Measurements from ENCODE around the gene PKD2L1.

Gene PKD2L1

DNA sequence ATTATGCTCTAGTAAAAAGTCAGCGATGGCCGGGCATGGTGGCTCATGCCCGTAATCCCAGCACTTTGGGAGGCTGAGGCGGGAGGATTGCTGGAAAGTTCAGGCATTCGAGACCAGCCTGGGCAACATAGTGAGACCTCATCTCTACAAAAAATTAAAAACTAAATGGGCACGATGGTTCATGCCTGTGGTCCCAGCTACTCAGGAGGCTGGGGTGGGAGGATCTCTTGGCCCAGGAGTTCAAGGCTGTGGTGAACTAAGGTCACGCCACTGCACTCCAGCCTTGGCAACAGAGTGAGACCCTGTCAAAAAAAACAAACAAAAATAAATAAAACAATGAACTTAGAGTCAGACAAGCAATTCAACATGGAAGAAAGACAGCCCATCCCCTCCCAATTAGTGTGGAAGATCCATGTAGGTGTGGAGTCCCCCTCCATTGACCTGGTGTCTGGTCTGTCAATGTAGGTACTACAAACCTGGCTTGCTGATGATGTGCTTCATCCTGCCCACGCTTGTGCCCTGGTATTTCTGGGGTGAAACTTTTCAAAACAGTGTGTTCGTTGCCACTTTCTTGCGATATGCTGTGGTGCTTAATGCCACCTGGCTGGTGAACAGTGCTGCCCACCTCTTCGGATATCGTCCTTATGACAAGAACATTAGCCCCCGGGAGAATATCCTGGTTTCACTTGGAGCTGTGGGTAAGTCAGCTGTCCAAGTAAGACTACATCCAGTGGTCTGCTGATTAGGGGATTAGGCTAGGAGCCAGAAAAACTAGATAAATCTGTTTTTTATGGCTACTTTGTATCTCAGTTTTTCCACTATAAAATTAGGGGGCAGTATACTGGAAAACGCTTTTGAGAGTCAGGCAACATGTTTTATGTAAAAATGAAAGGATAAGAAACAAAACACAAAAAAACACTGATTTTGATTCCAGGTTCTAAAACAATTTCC is 26.3 kb upstream of the PKD2L1 start:
- DNase-seq (ENCODE audit: low spot score), result no peak

- DNase-seq (ENCODE audit: low spot score), result no peak
Measured at GRCh38 chr10:100355086-100355485, 25.1 kb upstream of the PKD2L1 start.

DNA sequence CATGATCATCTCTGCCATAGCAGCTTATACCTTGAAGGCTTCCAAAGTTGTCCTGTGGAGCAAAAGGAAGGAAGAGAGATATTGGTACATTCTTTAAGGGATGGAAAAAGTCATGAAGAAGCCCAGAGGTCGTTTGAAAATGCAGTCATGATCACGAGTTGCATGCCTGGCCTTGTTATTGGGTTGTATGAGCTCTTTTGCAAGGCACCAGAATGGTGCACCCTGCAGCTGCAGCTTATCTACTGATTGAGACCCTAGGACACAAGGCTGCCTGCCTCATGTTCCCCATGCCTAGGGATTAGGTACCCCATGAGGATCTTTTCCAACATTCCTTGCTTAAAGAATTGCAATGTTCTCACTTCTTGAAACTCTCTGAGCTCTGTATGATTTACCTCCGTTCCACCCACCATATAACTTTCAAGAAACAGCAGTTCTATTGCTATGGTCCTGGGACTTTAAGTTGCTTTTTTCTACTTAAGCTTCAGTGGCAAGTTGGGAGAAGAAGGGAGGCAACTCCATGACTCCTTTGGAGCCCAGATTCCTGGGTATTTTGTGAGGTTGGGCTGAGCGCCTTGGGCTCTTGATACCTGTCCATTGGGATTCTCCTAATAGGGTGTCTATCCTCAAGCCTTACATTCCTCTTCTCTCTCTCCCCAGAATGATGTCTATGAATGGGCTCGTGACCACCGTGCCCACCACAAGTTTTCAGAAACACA is 23.9 kb upstream of the PKD2L1 start:
- DNase-seq (ENCODE audit: low spot score), result no peak

DNA sequence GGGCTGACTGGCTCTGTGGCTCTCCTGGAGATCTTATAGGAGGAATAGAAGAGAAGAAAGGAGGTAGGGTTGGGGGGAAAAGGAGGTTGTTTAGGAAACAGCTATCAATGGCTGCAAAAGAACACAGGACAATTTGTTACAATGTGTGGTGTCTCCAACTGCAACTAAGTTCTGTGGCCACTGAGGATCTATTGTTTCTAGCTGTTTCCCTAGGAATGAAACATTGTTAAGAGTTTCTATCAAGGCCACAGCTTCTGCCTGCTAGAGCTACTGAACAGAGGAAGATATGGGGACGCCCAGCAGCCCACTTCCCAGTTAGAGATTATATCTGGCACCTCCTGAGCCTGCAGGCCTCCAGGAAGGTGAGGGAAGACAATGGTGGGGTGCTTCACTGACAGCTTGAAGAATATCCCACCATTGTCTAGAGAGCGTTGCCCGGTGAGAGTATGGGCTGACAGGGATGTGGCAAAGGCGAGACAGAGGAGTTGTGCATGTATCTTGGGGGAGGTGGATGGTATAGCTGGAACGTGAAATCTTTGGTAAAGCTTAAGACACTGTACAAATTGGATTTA is 21.0 kb upstream of the PKD2L1 start:
- DNase-seq (ENCODE audit: low spot score), result no peak

DNA sequence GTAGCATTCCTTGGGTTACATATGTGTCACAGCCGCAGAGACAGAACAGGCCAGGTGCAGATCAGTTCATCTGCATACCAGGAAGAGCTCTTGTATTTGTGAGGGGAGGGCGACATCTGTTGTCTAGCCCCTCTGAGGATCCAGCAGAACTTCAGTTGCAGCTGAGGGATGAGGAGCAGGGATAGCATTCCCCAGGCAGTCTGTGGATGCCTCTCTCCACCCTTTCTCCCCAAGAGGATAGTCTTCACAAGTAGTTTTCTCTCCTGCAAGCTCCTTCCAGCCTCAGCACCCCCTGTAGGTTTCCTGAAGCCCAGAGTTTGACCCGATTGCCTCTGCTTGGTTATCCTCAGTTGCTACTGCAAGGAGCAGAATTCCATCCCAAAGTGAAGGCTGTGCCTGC is 19.6 kb upstream of the PKD2L1 start:
- DNase-seq (ENCODE audit: low spot score), result no peak

- DNase-seq (ENCODE audit: low spot score), result no peak
Measured at GRCh38 chr10:100349087-100349486, 19.1 kb upstream of the PKD2L1 start.

DNA sequence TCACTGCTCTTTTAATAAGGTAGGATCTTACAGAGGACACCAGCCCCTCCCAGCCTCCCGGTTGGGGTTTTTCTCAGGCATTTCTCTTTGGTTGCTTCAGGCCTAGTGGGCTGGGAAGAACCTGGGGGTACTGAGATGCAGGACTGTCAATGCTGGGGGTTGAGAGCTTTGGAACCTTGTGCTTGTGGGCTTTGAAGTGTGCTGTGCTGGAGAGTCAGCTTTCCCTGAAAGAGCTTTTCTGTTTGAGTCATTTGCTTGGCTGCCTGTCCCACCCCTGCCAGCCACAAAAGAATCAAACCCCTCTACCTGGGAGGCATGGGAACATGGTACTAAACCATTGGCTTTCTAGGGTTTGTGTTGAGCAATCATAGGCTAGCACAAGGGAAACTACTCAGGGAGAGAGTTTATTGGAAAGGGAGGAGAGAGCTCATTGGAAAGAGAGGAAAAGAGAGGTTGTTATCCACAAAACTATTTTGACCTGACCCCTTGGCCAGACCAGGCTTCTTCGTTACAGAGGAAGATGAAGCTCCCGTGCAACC is 18.4 kb upstream of the PKD2L1 start:
- no peak for DNase-seq (ENCODE audit: low spot score)

- DNase-seq (ENCODE audit: low spot score), result no peak
Measured at GRCh38 chr10:100347568-100348195, 17.7 kb upstream of the PKD2L1 start.

- DNase-seq (ENCODE audit: low spot score), result peak; percentile 91
Measured at GRCh38 chr10:100346765-100347567, 16.9 kb upstream of the PKD2L1 start, which contains the start of gene SCD. TSS of gene SCD (plus strand) at chr10:100347233. CDS start at chr10:100347505, 272 bp downstream.

- peak; percentile 48 for DNase-seq (ENCODE audit: low spot score)
Measured at GRCh38 chr10:100346351-100346764, 16.3 kb upstream of the PKD2L1 start.

GRCh38 chr10:100345570-100346330 is 15.7 kb upstream of the PKD2L1 start:
- DNase-seq (ENCODE audit: low spot score), result peak; percentile 59

DNA sequence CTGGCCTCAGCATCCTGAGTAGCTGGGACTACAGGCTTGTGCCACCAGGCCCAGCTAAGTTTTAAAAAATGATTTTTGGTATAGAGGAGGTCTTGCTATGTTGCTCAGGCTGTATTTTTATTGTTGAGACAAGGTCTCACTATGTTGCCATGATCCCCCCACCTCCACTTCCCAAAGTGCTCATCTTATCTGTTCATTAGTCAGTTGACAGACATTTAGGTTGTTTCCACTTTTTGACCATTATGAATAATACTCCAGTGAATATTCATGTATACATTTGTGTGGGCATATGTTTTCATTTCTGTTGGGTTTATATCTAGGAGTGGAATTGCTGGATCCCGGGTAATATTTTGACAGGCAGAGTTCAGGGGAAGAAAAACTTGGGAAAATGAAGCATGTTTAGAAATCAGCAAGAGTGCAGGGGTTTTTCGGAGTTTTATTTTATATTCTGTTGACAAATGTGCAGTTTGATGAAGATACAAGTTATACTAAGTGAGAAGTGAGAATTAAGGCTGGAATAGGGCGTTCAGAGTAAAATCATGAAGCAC is 14.3 kb upstream of the PKD2L1 start:
- no peak for DNase-seq (ENCODE audit: low spot score)

- DNase-seq (ENCODE audit: low spot score), result no peak
Measured at GRCh38 chr10:100342627-100342972, 12.6 kb upstream of the PKD2L1 start.

DNA sequence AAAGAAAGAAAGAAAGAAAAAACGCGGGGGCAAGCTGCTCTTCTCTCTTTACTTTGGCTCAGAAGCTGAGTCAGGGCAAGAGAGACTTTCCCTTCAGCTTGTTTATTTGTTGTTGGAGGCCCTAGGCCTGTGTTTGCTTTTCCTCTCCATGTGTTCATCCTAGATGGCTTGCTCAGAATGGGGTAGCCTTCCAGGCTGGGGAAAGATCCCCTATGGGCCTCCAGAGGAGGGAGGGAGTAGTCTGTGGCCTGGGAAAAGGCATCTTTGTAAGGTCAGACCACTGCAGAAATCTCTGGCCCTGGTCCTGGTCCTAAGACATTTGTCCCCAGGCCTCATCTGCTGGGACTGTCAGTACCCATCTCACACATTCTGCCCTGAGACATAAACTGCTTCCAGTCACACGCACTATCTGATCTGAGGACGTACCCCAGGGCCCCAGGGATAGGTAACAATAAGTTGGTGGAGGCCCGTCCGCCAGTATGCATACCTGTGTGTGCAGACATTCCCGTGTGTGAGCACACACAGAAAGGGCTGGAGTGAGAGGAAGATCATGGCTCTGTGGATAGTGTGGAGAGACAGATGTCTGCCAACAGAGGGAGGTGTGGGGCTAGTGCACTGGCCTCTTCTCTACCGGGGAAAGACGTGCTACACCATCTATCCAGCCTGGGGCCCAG is 12.1 kb upstream of the PKD2L1 start:
- peak; percentile 82 for DNase-seq (ENCODE audit: low spot score)

GRCh38 chr10:100340948-100341847 is 11.2 kb upstream of the PKD2L1 start:
- no peak for DNase-seq (ENCODE audit: low spot score)

DNA sequence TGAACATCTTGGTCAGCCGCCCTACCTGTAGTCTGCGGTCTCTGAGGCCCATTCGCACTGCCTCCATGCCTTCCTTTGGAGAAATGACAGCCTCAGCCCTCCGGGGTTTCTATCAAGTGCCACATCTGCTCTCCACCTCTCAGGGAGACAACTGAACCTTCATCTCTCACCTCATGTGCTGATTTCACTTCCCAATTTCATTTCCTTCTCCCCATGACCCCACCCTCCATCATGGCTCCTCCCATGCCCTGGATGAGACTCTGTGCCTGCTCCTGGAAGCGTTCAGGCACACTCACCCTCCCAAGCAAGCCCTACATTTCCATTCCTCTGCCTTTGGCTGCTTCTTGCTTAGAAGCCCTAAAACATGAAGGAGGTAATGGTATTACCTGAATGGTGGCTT is 9.2 kb upstream of the PKD2L1 start:
- DNase-seq (ENCODE audit: low spot score), result no peak

DNA sequence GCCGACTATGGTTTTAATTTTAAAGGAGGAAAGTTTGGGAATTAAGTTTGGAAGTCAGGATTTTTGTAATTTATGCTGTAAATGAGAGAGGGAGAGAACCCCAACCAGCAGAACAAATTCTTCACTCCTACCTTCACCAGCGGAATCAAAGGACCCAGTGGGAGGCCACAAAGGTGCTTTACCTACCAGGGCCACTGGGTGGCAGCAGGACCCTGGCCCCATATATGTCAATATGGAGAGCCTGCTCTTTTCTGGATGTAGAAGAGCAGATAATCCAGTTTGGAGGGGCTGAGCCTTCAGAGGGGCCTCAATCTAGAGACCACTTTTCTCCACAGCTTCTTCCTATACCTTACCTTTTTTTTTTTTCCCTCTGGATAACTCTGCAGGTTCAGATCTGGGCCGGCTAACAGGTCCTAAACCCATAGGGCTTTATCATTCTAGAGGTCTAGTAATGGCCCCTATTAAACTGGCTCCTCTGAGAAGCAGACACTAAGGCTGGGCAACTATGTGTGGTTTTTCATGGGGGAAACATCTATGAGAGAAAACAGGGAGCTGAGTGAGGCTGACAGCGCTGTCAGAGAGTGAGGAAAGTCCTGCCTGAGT is 8.5 kb upstream of the PKD2L1 start:
- DNase-seq (ENCODE audit: low spot score), result peak; percentile 76

DNA sequence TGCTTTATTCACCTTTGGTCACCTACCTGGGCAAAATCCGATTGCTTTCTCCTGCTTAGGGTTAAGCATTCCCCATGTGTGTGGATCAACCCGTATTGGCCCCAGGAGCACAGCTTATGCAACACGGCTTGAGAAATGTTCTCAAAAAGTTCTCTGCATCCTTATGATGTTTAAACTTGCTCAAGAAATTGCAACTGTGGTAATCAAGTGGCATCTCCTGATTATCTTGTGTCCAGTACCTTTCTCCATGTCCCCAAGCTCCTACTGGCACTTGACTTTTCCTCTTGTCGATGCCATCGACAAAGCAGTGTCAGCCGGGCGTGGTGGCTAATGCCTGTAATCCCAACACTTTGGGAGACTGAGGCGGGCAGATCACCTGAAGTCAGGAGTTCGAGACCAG is 4.7 kb upstream of the PKD2L1 start:
- no peak for DNase-seq (ENCODE audit: low spot score)
